22Rv1 (cell line): ENCODE data around the gene PTGR1.

Experiments
- CTCF ChIP-seq: fragments of 450-650 bp; IDR thresholded peaks from 2 replicates; pipeline ENCODE4 v1.5.1; 2017; ENCODE audit warnings: mild to moderate bottlenecking
- ZFX ChIP-seq: fragments of 450-650 bp; IDR thresholded peaks from 2 replicates; pipeline ENCODE4 v1.6.1; 2017; ENCODE audit warnings: antibody characterized with exemption, borderline replicate concordance

- TF ChIP-seq CTCF (no peak), ZFX (no peak)
Measured at GRCh38 chr9:111622626-111623025, 23.2 kb upstream of the PTGR1 start.
